Muscle of leg (tissue), 11 donors: ENCODE measurements around the gene KNDC1. TPM values are rescaled to one million over a fixed set of nuclear protein-coding genes. Genes with fewer than 3 reads are reported as not detected.
A peak's percentile ranks its signal among the peaks of the same experiment; 100 is the strongest.

Experiments
- DNase-seq: peaks from one replicate; pipeline ENCODE4 v3.0.0; 2013
- H3K27ac ChIP-seq: one replicate; pipeline ENCODE4 v1.5.1; 2013; ENCODE audit warnings: mild to moderate bottlenecking, low read length, control low read depth
- H3K27me3 ChIP-seq: one replicate; pipeline ENCODE4 v1.6.1; 2013; ENCODE audit warnings: low read length; ENCODE audit not compliant: control insufficient read depth, insufficient read depth
- H3K36me3 ChIP-seq: one replicate; pipeline ENCODE4 v1.6.1; 2013; ENCODE audit warnings: low read length; ENCODE audit not compliant: control insufficient read depth, insufficient read depth
- H3K4me1 ChIP-seq: one replicate; pipeline ENCODE4 v1.6.1; 2013; ENCODE audit warnings: low read length; ENCODE audit not compliant: control insufficient read depth, insufficient read depth
- H3K4me3 ChIP-seq: one replicate; pipeline ENCODE4 v1.5.1; 2013; ENCODE audit warnings: low read length, control low read depth
- H3K9me3 ChIP-seq: replicated peaks from 2 replicates; pipeline ENCODE4 v1.6.1; 2013; ENCODE audit warnings: low read depth, low read length; ENCODE audit not compliant: control insufficient read depth
- WGBS: methylation state at CpG from one replicate; pipeline ENCODE4 v1.1.5; 2013; ENCODE audit warnings: missing lambda C conversion rate; ENCODE audit not compliant: insufficient coverage; 5-methylcytosine and 5-hydroxymethylcytosine counted together
- polyA plus RNA-seq, 8 donors: library from polyadenylated mRNA; unstranded; fragments of 120-200 nt; gene quantifications; one replicate each; pipeline versions ENCODE4 v1.2.1 to v1.2.3, GENCODE V29; 2013; ENCODE audit warnings: inconsistent platforms in 1 of 8, low replicate concordance in 1 of 8; ENCODE audit not compliant: insufficient read length in 8 of 8, insufficient read depth in 1 of 8
- total RNA-seq: library from RNA; stranded (reverse); fragments of 120-200 nt; gene quantifications from one replicate; pipeline ENCODE4 v1.2.4, GENCODE V29; 2013

The KNDC1 gene
- total and polyA plus RNA-seq, 9 donors = 1.5 to 9.8 (median 4.4) TPM

DNA sequence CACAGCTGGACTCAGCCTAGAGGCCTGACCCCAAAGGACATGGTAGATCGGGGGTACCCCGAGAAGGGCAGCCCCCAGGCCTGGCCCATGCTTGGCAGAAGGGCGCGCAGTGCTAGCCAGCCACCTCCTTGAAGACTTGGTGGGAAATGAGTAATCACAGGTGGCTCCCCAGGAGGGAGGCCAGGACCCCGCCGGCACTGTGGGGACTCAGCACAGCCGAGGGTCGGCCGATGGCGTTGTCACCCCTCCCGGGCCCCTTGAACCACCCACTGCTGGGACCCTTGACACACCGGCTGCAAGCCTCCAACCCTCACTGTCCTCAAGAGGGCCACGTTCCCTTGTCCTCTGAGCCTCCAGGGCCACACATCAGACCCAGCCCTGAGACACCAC is 44.6 kb upstream of the KNDC1 start:
- 70% methylated on average over 13 of the region's 13 CpGs for WGBS
- Histone ChIP-seq H3K4me1 (peaks cover 20% of the 10 kb centered on the region), H3K27ac (no peak overlapping the region), H3K9me3 (peaks cover 4% of the 10 kb centered on the region), H3K27me3 (no peaks in the 10 kb centered on the region), H3K36me3 (no peaks in the 10 kb centered on the region), H3K4me3 (no peak overlapping the region)
- no peak for DNase-seq

DNA sequence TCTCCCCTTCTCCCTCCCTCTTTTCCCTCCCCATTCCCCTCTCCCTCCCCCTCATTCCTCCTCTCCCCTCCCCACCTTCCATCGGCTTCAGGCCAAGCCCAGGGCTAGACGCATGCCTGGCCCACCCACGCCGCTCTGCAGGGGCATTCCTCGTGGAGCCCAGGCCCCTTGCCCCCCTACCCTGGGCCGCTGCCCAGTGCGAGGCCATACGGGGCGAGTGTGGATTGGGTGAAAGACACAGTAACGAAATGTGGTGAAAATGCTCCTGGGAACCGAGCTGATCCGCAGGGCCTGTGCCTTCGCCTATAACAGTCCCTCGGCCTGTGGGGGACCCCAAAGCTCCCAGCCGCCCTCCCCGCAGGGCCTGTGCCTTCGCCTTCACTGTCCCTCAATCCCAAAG is 44.0 kb upstream of the KNDC1 start:
- H3K9me3 ChIP-seq = peaks cover 4% of the 10 kb centered on the region
- 49% methylated on average over 9 of the region's 17 CpGs for WGBS
- DNase-seq = no peak
- H3K27ac ChIP-seq = no peak overlapping the region
- no peaks in the 10 kb centered on the region for H3K27me3 ChIP-seq
- H3K4me3 ChIP-seq = no peak overlapping the region
- H3K4me1 ChIP-seq = peaks cover 15% of the 10 kb centered on the region
- H3K36me3 ChIP-seq = no peaks in the 10 kb centered on the region

DNA sequence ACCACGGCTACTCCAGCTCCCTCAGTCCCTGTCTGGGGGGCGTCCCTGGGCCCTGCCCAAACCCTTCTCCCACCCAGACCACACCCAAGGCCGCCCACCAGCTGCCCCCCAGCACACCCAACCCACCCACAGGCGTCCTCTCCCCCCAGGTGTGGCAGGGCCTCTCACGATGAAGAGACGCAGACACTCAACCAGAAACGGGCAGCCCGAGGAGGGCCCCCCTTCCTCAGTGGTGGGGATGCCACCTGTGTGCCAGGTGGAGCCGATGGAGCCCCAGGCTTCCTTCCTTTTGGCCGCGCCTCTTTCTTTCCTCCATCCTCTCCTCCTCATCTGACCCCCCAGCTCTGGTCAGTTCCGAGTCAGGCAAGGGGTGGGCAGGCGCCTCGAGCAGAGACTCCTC is 43.6 kb upstream of the KNDC1 start:
- Histone ChIP-seq H3K9me3 (peaks cover 4% of the 10 kb centered on the region), H3K4me1 (peaks cover 15% of the 10 kb centered on the region), H3K27ac (no peak overlapping the region), H3K4me3 (no peak overlapping the region), H3K27me3 (no peaks in the 10 kb centered on the region), H3K36me3 (no peaks in the 10 kb centered on the region)
- DNase-seq = no peak
- 82% methylated on average over 11 of the region's 14 CpGs for WGBS

DNA sequence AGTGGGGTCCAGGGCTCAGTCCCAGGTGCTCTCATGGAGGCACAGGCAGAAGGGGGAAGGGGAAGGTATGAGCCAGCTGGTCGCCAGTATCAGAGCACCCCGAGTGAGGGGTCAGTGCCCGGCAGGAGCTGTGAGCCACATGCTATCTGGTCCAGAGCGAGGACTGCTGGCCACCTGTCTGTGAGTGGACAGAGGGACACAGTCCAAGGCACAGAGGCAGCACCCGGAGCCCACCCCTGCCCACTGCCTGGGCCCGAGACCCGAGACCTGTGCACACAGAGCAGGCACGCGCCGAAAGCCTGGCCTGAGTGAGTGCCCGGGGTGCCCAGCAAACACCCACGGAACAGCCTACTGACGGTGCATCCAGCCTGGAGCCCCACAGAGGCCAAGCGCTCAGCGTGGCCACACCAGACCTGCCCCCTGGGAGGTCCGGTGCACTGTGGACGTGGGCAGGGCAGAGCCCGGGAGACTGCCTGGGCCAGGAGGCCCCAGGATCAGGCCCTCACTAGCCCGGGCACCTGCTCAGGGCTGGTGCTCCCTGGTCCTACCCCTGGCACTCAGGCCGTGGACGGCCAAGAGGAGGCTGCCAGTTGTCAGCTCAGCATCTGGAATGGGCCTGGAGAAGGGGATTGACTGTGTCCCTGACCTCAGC is 42.9 kb upstream of the KNDC1 start:
- Histone ChIP-seq H3K9me3 (peaks cover 4% of the 10 kb centered on the region), H3K4me1 (peaks cover 15% of the 10 kb centered on the region), H3K36me3 (no peaks in the 10 kb centered on the region), H3K4me3 (no peak overlapping the region), H3K27ac (peak overlapping the region; percentile 35), H3K27me3 (no peaks in the 10 kb centered on the region)
- no peak for DNase-seq
- 88% methylated on average over 21 of the region's 21 CpGs for WGBS

DNA sequence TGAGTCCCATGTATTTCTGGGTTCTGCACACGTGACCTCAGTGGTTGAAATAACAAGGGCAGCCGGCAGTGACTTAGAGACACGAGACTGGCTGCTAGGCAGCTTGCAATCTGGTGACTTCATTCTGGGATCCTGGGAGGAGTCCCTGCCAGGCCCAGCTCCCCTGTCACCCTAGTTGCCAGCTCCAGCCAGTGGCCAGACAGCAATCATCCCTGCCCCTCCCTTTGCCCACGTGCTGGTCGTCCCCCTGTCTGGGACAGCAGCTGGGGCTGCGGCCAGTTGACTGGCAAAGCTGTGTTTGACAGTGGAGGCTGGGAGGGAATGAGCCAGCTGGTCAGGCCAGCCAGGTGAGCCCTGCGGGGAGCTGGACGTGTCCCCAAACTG is 42.3 kb upstream of the KNDC1 start:
- H3K4me3 ChIP-seq = no peak overlapping the region
- 81% methylated on average over 6 of the region's 8 CpGs for WGBS
- DNase-seq = peak; percentile 78
- peaks cover 15% of the 10 kb centered on the region for H3K4me1 ChIP-seq
- no peaks in the 10 kb centered on the region for H3K36me3 ChIP-seq
- H3K9me3 ChIP-seq = peaks cover 4% of the 10 kb centered on the region
- no peaks in the 10 kb centered on the region for H3K27me3 ChIP-seq
- H3K27ac ChIP-seq = peak overlapping the region; percentile 35

DNA sequence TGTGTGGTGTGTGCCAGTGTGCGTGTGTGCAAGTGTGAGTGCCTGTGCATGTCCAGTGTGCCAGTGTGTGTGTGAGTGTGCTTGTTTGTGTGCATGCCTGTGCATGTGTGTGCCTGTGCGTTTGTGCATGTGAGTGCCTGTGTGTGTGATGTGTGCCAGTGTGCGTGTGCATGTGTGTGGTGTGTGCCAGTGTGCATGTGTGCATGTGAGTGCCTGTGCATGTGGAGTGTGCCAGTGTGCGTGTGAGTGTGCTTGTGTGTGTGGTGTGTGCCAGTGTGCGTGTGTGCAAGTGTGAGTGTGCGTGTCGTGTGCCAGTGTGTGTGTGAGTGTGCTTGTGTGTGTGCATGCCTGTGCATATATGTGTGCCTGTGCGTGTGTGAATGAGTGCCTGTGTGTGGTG is 38.5 kb upstream of the KNDC1 start:
- Histone ChIP-seq H3K27ac (no peak overlapping the region), H3K4me3 (no peak overlapping the region), H3K4me1 (peaks cover 15% of the 10 kb centered on the region), H3K9me3 (peaks cover 4% of the 10 kb centered on the region), H3K27me3 (peaks cover 8% of the 10 kb centered on the region), H3K36me3 (no peaks in the 10 kb centered on the region)
- no peak for DNase-seq
- WGBS = 94% methylated on average over 8 of the region's 8 CpGs

DNA sequence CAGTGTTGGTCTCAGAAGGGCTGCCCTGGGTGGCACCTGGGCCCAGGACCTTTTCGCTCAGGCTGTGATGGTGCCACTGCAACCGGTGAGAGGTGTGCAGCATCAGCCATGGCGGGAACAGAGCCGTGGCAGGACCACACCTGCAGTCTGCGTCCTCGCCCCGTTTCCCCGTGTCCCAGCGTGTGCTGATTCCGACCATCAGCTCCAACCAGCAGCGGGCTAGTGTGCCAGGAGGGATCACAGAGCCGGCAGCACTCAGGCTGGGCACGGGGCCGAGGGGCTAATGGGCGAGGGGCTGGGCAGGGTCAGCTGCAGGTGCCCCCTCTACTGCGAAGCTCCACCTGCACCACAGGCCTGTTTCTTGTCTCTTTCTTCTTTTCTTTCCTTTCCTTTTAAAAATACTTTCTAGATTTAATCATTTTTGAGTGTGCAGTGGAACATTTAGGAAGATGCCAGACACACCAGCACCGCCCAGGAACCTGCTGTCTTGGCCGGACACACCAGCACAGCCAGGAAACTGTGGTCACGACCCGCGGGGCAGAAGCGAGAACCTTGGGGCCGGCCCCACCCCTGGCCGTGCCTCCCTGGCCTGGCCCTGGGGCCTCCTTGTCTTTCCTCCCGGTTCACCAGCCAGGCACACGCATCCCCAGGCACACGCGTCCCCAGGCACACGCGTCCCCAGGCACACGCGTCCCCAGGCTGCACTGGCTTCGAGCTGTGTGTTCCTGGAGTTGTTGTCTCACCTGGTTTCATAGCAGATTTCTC is 37.7 kb upstream of the KNDC1 start:
- no peak overlapping the region for H3K4me3 ChIP-seq
- no peak for DNase-seq
- H3K27ac ChIP-seq = no peak overlapping the region
- H3K9me3 ChIP-seq = peaks cover 4% of the 10 kb centered on the region
- 81% methylated on average over 31 of the region's 33 CpGs for WGBS
- H3K27me3 ChIP-seq = peaks cover 8% of the 10 kb centered on the region
- H3K4me1 ChIP-seq = peaks cover 8% of the 10 kb centered on the region
- no peaks in the 10 kb centered on the region for H3K36me3 ChIP-seq

DNA sequence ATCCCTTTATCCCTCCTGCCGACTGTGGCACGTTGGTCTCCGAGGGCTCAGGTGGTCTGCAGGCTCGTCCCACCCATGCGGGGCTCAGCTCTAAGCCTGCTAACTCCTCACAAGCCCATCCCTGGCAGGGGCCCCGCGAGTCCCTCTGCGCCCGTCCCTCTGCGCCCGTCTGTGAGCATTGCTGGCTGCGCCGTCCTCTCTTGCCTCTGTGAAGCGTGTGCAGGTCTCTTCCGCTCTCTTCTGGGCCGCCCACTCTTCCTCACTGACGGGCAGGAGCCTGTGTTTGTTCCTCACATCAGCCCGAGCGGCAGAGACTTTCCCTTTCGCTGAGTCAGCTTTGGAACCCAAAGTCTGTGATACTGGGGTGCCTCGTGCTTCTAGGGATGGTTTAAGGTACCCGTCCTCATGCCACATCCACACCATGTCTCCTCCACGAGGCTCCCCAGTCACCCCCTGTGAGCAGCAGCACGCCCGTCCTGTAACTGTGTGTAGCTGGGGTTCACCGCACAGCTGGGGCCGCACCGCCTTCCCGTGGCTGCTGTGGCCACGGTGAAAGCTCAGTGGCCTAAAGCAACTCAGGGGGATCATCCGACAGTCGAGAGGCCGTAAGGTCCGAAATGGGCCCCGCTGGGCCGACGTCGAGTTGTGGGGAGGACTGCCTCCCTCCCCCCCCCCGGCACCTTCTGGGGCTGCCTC is 36.8 kb upstream of the KNDC1 start:
- peaks cover 8% of the 10 kb centered on the region for H3K27me3 ChIP-seq
- DNase-seq = no peak
- no peak overlapping the region for H3K27ac ChIP-seq
- H3K4me1 ChIP-seq = no peaks in the 10 kb centered on the region
- H3K36me3 ChIP-seq = no peaks in the 10 kb centered on the region
- H3K4me3 ChIP-seq = no peak overlapping the region
- WGBS = 72% methylated on average over 35 of the region's 39 CpGs
- peaks cover 4% of the 10 kb centered on the region for H3K9me3 ChIP-seq

DNA sequence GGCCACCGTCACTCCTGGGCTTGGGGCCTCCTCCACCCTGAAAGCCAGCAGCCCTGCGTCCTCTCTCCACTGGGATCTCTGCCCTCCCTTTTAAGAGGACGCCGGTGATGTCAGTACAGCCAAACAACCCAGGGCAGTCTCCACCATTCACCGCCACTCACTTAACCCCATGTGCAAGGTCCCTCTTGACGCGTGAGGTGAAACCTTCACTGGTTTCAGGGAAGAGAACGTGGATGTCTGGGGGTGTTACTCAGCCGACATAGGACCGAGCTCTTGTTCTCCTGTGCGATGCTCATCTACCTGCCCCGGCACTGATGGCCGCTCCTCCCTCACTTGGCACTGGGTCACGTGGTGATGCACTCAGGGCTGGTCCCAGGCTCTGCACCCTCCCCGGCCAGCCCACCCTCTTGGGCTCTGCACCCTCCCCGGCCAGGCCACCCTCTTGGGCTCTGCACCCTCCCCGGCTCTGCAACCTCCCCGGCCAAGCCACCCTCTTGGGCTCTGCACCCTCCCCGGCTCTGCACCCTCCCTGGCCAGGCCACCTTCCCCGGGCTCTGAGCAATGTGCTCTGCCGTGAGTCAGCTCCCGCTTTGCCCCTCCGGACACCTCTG is 36.2 kb upstream of the KNDC1 start:
- 72% methylated on average over 17 of the region's 23 CpGs for WGBS
- Histone ChIP-seq H3K9me3 (peaks cover 4% of the 10 kb centered on the region), H3K4me3 (no peak overlapping the region), H3K27me3 (peaks cover 8% of the 10 kb centered on the region), H3K4me1 (no peaks in the 10 kb centered on the region), H3K27ac (no peak overlapping the region), H3K36me3 (no peaks in the 10 kb centered on the region)
- no peak for DNase-seq
